ENCODE data around the gene ANKMY2. TPM values are rescaled to one million over a fixed set of nuclear protein-coding genes. Genes with fewer than 3 reads are reported as not detected.

The ANKMY2 gene
- total RNA-seq, 2 donors from 2014 or later: 22.8 to 27.5 TPM

DNA sequence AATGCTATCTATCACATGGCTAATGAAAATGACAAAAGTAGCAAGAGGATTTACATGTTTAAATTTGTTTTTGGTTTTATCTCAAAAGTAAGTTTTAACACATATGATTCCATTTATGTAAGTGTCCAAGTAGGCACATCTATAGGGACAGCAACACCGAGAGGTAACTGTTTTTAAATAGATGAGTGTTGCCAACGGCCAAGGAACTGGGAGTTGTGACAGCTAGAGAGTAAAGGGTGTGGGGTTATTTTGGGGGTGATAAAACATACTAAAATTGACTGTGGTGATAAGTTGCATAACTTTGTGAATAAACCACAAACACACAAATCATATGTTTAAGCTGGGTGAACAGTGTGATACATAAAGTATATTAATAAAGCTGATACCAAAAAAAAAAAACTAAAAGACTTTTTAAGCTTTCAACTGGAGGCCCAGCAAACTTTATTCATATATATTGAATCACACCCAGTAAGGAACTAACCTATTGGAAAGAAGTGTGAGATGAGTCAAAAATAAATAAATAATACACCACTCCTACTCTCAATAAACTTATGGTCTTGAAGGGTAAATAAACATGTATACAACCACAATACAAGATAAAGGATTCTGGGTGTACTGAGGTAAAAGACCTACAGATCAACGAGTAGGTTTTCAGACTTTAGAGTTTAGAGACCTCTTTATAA lies 85.9 kb downstream of the ANKMY2 start:
- intact Hi-C loops (cut with DNase I, micrococcal nuclease): loop anchor here in 1 of 2 donors (5.0 to 10.0 kb wide), 2 partner anchors 125 to 482 kb away; no protein-coding TSS in a partner anchor
- DNase-seq (no peak), ATAC-seq (no peak)

DNA sequence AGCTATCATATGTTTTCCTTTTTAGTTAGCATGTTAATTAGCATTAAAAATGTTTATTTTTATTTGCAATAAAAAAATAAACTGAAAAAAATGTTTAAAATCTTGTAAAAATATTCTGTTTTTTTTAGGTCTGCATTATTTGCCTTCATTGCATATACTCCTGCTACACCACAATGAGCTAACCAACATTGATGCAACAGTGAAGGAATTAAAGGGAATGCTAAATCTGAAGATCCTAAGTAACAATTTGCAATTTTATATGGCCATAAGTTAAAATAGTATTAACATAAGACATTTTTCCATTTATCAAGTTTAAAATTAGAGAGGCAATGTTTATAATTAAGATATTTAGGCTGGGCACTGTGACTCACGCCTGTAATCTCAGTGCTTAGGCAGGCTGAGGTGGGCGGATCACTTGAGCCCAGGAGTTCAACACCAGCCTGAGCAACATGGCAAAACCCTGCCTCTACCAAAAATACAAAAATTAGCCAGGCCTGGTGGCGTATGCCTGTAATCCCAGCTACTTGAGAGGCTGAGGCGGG lies 86.7 kb downstream of the ANKMY2 start:
- no peak for ATAC-seq
- DNase-seq: no peak
- intact Hi-C loops (cut with DNase I, micrococcal nuclease): no loop called here

- intact Hi-C loops (cut with DNase I, micrococcal nuclease): no loop called here
- DNase-seq (no peak), ATAC-seq (no peak)
Measured at GRCh38 chr7:16556359-16556758, 89.2 kb downstream of the ANKMY2 start.

- intact Hi-C loops (cut with DNase I, micrococcal nuclease): no loop called here
- ATAC-seq (no peak), DNase-seq (no peak)
Measured at GRCh38 chr7:16554518-16555236, 90.9 kb downstream of the ANKMY2 start.

DNA sequence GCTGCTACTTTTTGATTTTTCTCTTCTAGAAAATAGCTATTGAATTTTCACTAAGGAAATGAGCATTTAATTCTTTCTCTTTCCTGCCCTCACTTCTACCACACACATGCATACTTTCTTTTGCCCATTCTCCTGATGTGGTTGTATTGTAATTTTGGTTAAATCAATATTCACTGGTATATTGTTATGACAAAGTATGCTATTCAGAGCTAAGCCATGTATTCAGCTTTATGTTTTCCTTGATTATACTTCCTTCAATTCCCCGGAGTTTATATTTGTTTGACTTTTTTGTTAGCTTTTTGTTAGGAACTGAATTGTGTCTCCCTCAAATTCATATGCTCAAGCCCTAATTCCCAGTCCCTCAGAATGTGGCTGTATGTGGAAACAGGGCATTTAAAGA lies 94.9 kb downstream of the ANKMY2 start:
- ATAC-seq: no peak
- DNase-seq: no peak
- intact Hi-C loops (cut with DNase I, micrococcal nuclease): no loop called here

Other genes with a start within 250 kb of the ANKMY2 start
- 1 to 10 TPM; 2.6 to 2.7 TPM for gene CRPPA, start 224.2 kb downstream of the ANKMY2 start, total RNA-seq
- 1 to 10 TPM; 6.4 to 7.1 TPM for gene SOSTDC1, start 180.0 kb downstream of the ANKMY2 start, total RNA-seq
- not detected for gene LRRC72, start 118.9 kb downstream of the ANKMY2 start, total RNA-seq
- gene BZW2, start 427 bp upstream of the ANKMY2 start, total RNA-seq: 10 to 100 TPM; 52.9 to 62.3 TPM
- gene TSPAN13, start 108.0 kb upstream of the ANKMY2 start, total RNA-seq: 10 to 100 TPM; 79.5 to 97.7 TPM
- gene AGR2, start 159.2 kb upstream of the ANKMY2 start, total RNA-seq: 1,000 to 10,000 TPM in 1 of 2 donors, 100 to 1,000 TPM in 1; 725 to 1,046 TPM
- 100 to 1,000 TPM; 123 to 188 TPM for gene AGR3, start 236.2 kb upstream of the ANKMY2 start, total RNA-seq

Data from left colon (tissue), 2 donors.